GM08714 (cell line): ENCODE measurements around the gene MYH9.

Experiments
- H3K4me3 ChIP-seq: fragments of 200-500 bp; sonication (Bioruptor generic); 2 replicates; pipeline ENCODE4 v1.5.1; 2014; ENCODE audit warnings: mild to moderate bottlenecking, low read length, inconsistent platforms
- ZNF274 ChIP-seq: IDR thresholded peaks from 2 replicates; pipeline ENCODE4 v1.6.1; 2012; ENCODE audit warnings: mild to moderate bottlenecking, low read depth, low read length

MYH9 gene

DNA sequence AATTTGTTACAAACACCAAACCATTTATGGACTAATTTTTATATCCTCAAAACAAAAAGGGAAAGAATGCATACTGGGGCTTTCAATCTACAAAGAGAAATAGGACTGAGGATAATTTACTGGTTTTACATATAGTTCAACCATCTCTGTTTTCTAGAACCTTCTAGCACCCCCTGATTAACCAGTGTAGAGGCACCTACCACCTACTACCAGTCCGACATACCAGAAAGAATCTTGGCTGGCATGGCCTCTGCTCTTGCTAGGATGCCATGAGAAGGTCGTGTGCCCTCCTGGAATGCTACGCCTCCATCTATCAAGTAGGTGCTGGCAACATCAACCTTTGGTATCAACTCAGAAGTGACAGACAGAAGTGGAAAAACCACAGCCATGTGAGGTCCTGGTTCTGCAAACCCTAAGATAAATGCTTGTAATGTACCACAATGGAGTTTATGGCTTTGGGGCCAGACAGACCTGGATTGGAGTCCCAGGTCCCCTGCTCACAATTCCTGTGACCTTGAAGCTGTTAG is 28.2 kb downstream of the MYH9 start:
- no peak overlapping the region for H3K4me3 ChIP-seq
- TF ChIP-seq ZNF274: no peak

GRCh38 chr22:36358533-36359469 is 29.0 kb downstream of the MYH9 start:
- H3K4me3 ChIP-seq: no peak overlapping the region
- no peak for TF ChIP-seq ZNF274

DNA sequence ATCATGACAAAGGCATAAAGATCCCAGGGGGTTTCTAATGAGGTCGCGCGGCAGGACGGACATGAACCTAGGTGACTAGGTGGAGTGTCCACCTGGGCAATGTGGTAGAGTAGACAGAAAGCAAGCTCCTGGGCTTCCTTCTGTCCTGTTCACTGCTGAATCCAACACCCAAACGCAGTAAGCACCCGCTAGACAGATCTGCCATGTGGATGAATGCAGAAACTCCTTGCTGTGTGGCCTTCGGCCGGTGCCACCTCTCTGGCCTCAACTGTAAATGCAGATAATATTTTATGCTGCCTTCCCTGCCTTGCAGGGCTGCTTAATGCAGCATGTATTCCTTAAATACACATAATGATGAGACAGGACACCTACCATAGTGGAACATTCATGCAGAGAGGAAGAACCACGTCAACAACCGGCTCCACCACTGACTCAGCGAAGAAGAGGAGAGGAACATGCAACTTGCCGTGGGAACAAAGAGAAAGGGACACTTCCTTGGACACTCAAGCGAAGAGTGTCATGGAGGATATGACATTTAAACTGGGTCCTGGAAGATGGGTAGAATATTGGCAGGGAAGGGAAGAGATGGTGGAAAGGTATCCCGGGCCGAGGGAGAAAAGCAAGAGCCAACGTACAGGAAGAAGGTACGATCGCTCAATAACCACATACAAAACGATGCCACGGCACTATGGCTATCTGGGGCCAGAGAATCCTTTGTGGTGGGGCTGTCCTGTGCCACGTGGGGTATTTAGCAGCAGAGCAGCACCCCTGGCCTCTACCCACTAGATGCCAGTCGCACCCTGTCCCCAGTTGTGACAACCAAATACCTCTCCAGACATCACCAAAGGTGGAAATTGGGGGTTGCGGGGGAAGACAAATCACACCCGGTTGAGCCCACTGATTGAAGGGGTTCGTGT is 30.8 kb downstream of the MYH9 start:
- no peak for TF ChIP-seq ZNF274
- no peak overlapping the region for H3K4me3 ChIP-seq

GRCh38 chr22:36355894-36356293 is 31.9 kb downstream of the MYH9 start:
- peak overlapping the region; percentile 27; the same call in 1 of the 2 replicates for H3K4me3 ChIP-seq
- TF ChIP-seq ZNF274: no peak

DNA sequence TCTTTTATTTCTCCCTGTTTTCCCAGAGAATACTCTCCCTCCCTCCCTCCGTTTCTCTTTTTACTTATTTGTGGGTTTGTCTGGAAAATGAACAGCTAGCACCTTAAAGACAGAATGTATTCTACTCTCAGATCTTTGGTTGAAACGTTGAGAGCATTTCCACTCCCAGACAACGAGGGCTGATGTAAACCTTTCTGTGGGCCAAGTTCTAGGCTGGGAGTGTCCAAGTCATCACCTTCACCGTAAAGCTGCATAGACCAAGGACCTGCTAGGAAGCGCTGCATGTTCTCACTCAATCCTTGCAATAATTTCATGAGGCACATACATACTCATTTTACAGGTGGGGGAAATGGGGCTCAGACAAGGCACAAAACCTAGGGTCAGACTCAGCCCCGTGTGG is 32.4 kb downstream of the MYH9 start:
- H3K4me3 ChIP-seq: peak overlapping the region; percentile 27; the same call in 1 of the 2 replicates
- TF ChIP-seq ZNF274: no peak

- no peak for TF ChIP-seq ZNF274
- no peak overlapping the region for H3K4me3 ChIP-seq
Observed at GRCh38 chr22:36352803-36353507, 34.8 kb downstream of the MYH9 start.

DNA sequence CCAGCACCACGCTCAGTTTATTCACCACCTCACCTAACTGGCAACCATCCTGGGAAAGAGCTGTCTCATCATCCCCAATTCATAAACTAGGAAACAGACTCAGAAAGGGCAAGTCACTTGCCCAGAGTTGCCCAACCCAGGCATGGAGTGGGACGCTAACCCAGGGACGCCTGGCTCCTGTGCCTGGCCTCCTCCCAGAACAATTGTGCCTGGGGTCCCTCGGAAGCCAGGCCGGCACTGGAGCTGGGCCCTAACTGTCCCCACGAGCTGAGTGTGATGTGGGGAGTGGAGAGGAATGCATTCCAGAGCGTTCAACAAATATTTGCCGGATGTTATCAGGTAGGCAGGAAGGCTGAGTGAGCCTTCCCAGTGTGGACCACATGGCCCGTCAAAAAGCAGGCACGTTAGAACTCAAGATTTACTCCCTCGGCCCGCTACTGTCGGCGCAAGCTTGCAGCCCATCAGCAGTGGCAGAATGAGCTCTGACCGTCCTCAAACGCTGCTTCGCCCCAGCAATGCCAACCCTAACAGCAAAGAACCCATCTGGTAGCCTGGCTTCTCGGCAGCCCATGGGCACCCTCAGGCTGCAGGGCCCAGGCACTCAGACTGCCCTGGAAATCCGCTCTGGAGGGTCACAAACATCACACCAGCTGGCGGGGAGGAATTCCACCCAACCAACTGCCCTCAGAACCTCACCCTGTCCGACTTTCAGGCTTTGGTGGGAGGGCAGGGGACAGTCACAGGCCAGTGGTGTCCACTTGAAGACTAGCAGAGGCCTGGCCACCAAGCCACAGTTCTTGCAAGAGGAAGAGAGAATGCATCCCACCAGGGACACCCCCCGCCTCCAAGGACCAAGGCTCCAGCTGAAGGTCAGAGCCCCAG is 35.6 kb downstream of the MYH9 start:
- no peak for TF ChIP-seq ZNF274
- H3K4me3 ChIP-seq: no peak overlapping the region

- no peak for TF ChIP-seq ZNF274
- H3K4me3 ChIP-seq: no peak overlapping the region
Observed at GRCh38 chr22:36350751-36351594, 36.8 kb downstream of the MYH9 start.

GRCh38 chr22:36349726-36350125 is 38.0 kb downstream of the MYH9 start:
- H3K4me3 ChIP-seq: no peak overlapping the region
- no peak for TF ChIP-seq ZNF274

GRCh38 chr22:36348760-36349159 is 39.0 kb downstream of the MYH9 start:
- H3K4me3 ChIP-seq: no peak overlapping the region

DNA sequence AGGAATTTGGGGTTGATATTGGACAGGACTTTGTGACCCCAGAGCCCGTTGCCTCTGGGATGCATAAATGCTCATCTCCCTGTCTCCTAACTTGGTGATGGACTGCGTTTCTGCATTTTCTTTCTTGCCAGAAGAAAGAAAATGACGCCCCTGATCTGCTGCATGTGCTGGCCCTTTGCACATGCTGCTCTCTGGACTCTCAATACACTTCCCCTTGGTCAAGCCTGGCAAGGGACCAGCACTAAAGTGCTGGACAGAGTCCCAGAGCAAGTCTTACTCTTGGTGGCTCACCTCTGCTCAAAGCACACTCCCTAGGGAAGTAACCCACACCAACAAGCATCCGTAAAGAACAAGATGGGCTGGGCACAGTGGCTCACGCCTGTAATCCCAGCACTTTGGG is 40.7 kb downstream of the MYH9 start:
- H3K4me3 ChIP-seq: no peak overlapping the region
- no peak for TF ChIP-seq ZNF274

More at GRCh38 chr22:36348760-36349159, 39.0 kb downstream of the MYH9 start:
- TF ChIP-seq ZNF274: no peak

GRCh38 chr22:36344106-36344827 is 43.5 kb downstream of the MYH9 start:
- TF ChIP-seq ZNF274: no peak
- no peak overlapping the region for H3K4me3 ChIP-seq
